Endometrium (tissue), 2 donors: ENCODE data around the gene RNF126.
"Not testable (repeated sequence)": the region's sequence is repeated elsewhere in the genome, so short reads cannot be mapped to it uniquely, and the experiment has no call there.

Experiments used
- FAIRE-seq: peaks from 2 replicates; lab custom pipeline; 2012; peaks lifted over from hg19 to GRCh38; lab: Jason Lieb, UNC
- donor health status: control.
- donor health status: control.

RNF126 gene

DNA sequence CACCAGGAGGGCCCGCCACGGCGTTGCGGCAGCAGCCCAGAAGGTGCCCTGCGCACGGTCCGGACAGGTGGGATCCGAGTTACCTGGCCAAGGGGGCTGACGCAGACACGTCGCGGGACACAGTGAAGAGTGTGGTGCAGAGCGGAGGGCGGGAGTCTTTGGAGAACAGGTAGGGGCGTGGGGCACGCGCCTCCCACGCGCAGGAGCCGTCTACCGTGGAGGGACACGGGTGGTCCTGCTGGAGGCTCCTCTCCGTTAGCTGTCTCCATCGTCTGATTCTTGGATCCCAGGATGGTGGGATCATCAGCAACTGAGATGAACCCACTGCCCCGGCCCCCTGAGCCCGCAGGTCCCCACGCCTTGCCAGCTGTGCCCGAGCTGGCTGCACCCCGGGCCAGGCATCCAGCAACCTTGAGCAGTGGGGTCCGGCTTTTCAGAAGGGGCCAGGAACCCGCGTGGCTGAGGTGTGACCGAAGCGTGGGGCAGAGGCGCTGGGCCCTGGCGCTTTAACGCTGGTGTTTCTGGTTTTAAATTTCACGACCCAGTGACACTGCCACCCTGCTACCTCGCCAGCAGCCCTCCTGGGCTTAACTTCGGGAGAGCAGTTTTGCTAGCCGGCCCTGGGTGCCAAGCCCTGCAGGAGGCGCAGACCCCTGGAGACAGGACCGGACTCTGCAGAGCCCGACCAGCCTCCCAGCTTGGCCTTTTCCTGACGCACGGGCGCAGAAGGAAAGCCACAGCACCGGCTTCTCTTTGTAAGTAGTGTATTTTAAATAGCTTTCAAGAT is 16.0 kb downstream of the RNF126 start:
- no peak for FAIRE-seq

GRCh38 chr19:645912-646778 is 16.9 kb downstream of the RNF126 start:
- FAIRE-seq = no peak

- no peak for FAIRE-seq
Measured at GRCh38 chr19:644789-645188, 18.2 kb downstream of the RNF126 start.

GRCh38 chr19:644363-644762 is 18.7 kb downstream of the RNF126 start:
- no peak for FAIRE-seq

- no peak for FAIRE-seq
Measured at GRCh38 chr19:643736-644135, 19.3 kb downstream of the RNF126 start.

GRCh38 chr19:642767-643727 is 20.0 kb downstream of the RNF126 start:
- no peak for FAIRE-seq

DNA sequence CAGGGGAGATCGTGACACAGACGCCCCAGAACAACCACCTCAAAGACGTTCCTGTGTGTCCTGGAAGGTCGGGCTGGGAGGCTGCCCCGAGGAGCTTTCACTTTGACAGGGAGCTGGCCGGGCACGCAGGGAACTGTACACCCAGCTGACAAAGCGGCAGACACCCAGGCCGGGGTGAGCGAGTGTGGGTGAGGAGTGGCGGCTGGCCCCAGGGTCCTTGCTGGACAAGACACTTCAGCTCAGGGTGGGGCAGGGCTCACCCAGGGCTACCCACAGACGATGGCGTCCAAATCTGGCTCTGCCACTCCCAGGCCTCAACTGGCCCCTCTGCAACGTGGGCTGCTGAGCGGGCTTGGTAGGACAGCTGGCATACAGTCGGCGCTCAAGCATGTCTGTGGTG is 21.3 kb downstream of the RNF126 start:
- no peak for FAIRE-seq

DNA sequence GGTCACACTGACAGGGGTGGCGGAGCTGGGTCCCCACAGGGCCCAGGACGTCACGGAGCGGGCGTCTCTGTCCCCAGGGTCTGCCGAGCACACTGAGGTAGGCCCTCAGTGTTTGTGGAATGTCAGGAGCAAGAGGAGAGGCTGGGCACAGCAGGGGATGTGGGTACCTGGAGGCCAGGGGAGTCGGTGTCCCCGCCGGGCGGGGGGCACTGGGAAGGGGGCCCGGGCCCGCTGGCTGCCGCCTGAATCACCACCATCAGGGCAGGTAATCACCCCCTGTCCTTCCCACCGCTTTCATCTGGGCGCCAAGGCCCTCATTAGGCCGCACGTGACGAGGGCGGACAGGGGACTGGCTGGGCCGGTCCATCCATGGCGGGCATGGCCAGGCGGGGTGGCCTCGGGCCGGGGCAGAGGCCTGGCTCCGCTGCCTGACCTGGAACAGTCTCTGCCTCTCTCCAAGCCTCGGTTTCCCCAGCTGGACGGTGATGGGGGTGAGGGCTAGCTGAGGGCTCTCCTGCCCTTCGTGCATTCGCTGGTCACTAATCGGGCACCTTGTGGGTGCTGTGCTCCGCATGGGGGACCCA is 22.3 kb downstream of the RNF126 start:
- FAIRE-seq = no peak

DNA sequence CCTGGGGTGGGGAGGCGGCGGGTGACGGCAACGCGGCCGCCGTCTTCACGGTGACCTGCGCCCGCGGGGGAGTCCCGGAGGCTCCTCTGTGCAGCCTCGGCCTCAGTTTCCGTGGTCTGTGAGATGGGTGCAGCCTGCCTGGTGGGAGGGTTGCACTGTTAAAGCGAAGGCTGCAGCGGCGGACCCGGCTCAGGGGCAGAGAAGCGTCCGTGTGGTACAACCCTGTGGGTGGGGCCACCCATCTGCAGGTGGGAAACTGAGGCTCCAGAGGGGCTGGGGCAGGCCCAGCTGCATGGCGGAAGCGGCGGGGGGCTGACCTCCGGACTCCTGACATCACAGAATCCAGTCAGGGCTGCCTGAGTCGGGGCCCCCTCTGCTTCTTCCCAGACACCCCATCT is 22.9 kb downstream of the RNF126 start:
- no peak for FAIRE-seq

GRCh38 chr19:639253-640160 is 23.5 kb downstream of the RNF126 start, which contains the start of gene FGF22:
FGF22 (plus strand) TSS chr19:639879; CDS start chr19:639926, 47 bp downstream.
- no peak for FAIRE-seq

GRCh38 chr19:638906-639252 is 24.1 kb downstream of the RNF126 start:
- FAIRE-seq = no peak

DNA sequence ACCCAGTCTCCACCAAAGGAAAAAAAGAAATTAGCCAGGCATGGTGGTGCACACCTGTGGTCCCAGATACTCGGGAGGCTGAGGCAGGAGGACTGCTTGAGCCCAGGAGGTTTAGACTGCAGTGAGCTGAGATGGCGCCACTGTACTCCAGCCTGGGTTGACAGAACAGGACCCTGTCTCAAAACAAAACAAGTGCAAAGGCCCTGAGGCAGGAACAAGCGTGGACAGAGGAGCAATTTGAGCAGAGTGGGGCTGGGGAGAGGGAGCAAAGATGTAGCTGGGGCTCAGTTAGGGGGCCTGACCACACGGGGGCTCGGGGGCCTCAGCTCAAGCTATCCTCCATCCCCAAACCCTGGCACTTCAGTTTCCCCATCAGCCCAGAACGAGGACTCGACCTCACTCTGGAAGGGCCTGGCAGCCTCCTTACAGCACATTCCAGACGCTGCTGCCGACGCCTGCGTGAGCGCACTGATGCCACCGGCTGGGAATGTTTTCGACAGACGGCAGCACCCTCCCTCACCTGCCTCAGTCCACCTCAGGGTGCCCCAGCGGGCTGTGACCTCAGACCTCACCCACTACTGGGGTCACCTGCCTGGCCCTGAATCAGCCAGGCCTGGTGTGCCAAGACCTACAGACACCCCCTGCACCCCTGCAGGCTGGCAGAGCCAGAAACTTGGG is 27.9 kb downstream of the RNF126 start:
- no peak for FAIRE-seq

DNA sequence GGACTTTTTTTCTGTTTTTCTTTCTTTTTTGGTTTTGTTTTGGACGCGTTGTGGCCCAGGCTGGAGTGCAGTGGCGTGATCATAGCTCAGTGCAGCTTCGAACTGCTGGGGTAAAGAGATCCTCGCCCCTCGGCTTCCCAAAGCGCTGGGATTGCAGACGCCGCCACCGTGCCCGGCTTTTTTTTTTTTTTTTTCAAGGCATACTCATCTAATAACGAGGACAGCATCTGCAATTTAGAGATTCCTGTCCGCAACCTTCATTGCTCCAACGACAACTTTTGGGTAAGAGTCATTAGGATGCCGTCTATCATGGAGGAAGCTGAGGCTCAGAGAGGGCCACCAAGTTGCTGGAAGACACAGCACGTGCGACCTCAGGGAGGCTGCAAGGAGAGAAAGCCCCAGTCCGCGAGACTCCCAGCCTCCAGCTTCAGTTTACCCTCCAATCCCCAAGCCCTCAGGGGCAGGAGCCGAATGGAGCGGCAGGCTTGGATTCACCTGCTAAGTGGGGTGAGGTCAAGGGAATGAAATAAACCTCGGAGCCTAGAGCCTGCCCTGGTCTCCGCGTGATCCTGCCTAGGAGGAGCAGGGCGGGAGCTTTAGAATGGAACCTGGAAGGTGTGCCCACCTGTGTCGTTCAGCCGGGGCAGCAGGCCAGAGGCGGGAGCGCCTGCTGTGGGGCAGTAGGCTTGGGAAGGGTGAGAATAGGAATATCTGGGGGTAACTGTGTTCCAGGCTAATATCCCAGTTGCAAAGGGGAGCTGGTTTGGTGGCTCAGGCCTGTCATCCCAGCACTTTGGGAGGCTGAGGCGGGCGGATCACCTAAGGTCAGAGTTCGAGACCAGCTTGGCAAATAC is 29.0 kb downstream of the RNF126 start:
- no peak for FAIRE-seq

GRCh38 chr19:633068-633785 is 29.8 kb downstream of the RNF126 start, which contains the start of gene POLRMT:
POLRMT (minus strand) TSS chr19:633537; CDS start chr19:633512, 25 bp downstream.
- peak; percentile 86 for FAIRE-seq

DNA sequence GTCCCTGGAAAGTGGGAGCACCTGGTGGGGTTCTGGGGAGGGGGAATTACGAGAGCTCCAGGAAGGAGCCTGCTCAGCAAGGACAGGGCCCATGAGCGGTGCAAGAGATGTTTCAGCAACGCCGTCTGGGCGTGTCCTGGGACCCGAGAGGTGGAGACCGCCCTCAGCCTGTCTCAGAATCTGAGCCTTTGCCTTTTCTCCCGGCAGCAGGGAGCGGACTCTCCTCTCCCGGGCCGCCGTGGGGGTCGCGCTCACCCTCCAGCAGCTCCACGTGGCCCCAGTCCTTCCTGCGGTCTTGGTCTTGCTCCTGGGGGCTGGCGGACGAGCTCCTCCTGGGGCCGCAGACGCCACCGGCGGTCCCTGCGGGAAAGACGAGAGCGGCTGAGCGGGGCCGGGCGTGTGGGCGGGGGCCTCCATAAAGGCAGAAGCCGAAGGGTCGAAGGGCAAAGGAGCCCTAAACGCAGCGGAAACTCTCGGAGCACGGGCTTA is 30.4 kb downstream of the RNF126 start:
- no peak for FAIRE-seq

- FAIRE-seq = no peak
Measured at GRCh38 chr19:629961-630714, 32.9 kb downstream of the RNF126 start.

- FAIRE-seq = not testable (repeated sequence)
Measured at GRCh38 chr19:629515-629914, 33.5 kb downstream of the RNF126 start.
